CD14-positive monocyte (primary cell): ENCODE data around the gene TPRG1. TPM values are rescaled to one million over a fixed set of nuclear protein-coding genes. Genes with fewer than 3 reads are reported as not detected.

Experiments used
- DNase-seq, 3 donors: peaks; one replicate each; pipeline ENCODE4 v3.0.0-alpha.2; 2011 to 2022
- H2AFZ ChIP-seq: 2 replicates; pipeline ENCODE4 v1.6.0; 2012; ENCODE audit warnings: mild to moderate bottlenecking, low read depth, low read length, inconsistent platforms; ENCODE audit not compliant: insufficient read depth, poor library complexity, severe bottlenecking
- H3K27ac ChIP-seq, 2 donors: 1 replicate in 1 of 2; 2 replicates in 1 of 2; pipeline ENCODE4 v1.5.1; 2012 to 2013; ENCODE audit warnings: low read length in 2 of 2, control low read depth in 1 of 2, inconsistent platforms in 1 of 2, low read depth in 1 of 2, mild to moderate bottlenecking in 1 of 2
- H3K27me3 ChIP-seq, 2 donors: one replicate each; pipeline versions ENCODE4 v1.6.0 to v1.6.1; 2011 to 2013; ENCODE audit warnings: low read length in 2 of 2; ENCODE audit not compliant: control insufficient read depth in 2 of 2, insufficient read depth in 2 of 2
- H3K36me3 ChIP-seq, 2 donors: replicated peaks in 1 of 2; 1 replicate in 1 of 2; 2 replicates in 1 of 2; pipeline versions ENCODE4 v1.5.1 to v1.6.1; 2012 to 2013; ENCODE audit warnings: low read length in 2 of 2, control low read depth in 1 of 2, inconsistent platforms in 1 of 2, mild to moderate bottlenecking in 1 of 2; ENCODE audit not compliant: insufficient read depth in 2 of 2, control insufficient read depth in 1 of 2
- H3K4me1 ChIP-seq, 2 donors: 1 replicate in 1 of 2; 2 replicates in 1 of 2; pipeline versions ENCODE4 v1.5.1 to v1.6.1; 2012 to 2013; ENCODE audit warnings: low read length in 2 of 2, control low read depth in 1 of 2, inconsistent platforms in 1 of 2, mild to moderate bottlenecking in 1 of 2, moderate library complexity in 1 of 2; ENCODE audit not compliant: insufficient read depth in 2 of 2, control insufficient read depth in 1 of 2
- H3K4me2 ChIP-seq: replicated peaks from 2 replicates; pipeline ENCODE3; 2012; ENCODE audit warnings: low read length, moderate library complexity, mild to moderate bottlenecking; ENCODE audit not compliant: poor library complexity, severe bottlenecking; ENCODE audit errors: extremely low read depth
- H3K4me3 ChIP-seq, 3 experiments: fragments of 200-600 bp in 1 of 3; sonication (generic) in 1 of 3; replicated peaks in 1 of 3; 1 replicate in 2 of 3; 2 replicates in 1 of 3; pipeline ENCODE4 v1.5.1; 2011 to 2013; ENCODE audit warnings: low read length in 3 of 3, mild to moderate bottlenecking in 3 of 3, control low read depth in 2 of 3, low read depth in 2 of 3, inconsistent platforms in 1 of 3, moderate library complexity in 1 of 3
- H3K79me2 ChIP-seq: 2 replicates; pipeline ENCODE4 v1.6.0; 2012; ENCODE audit warnings: mild to moderate bottlenecking, control low read depth, inconsistent platforms, low read length, moderate library complexity; ENCODE audit not compliant: insufficient read depth
- H3K9ac ChIP-seq: 2 replicates; pipeline ENCODE4 v1.6.0; 2017; ENCODE audit warnings: low read length, mild to moderate bottlenecking; ENCODE audit not compliant: insufficient read depth, poor library complexity, severe bottlenecking
- H3K9me3 ChIP-seq, 2 donors: replicated peaks in 1 of 2; 1 replicate in 1 of 2; 2 replicates in 1 of 2; pipeline versions ENCODE4 v1.5.1 to v1.6.1; 2012 to 2013; ENCODE audit warnings: low read length in 2 of 2, control low read depth in 1 of 2; ENCODE audit not compliant: control insufficient read depth in 1 of 2, insufficient read depth in 1 of 2
- H4K20me1 ChIP-seq: 2 replicates; pipeline ENCODE4 v1.6.0; 2012; ENCODE audit warnings: mild to moderate bottlenecking, low read length, control low read depth, moderate library complexity; ENCODE audit not compliant: insufficient read depth
- H3K27ac Mint-ChIP-seq, 7 donors: one replicate each; pipeline ENCODE4 v1.8.0; 2020; ENCODE audit warnings: mild to moderate bottlenecking in 7 of 7, mixed read lengths in 7 of 7, moderate library complexity in 6 of 7, inconsistent platforms in 2 of 7
- H3K27me3 Mint-ChIP-seq, 3 donors: one replicate each; pipeline ENCODE4 v1.8.0; 2021 to 2022; ENCODE audit warnings: low read depth in 3 of 3, mild to moderate bottlenecking in 3 of 3, mixed read lengths in 3 of 3, moderate library complexity in 3 of 3, inconsistent platforms in 1 of 3
- H3K36me3 Mint-ChIP-seq, 2 donors: one replicate each; pipeline ENCODE4 v1.8.0; 2020; ENCODE audit warnings: mixed read lengths in 2 of 2, inconsistent platforms in 1 of 2, mild to moderate bottlenecking in 1 of 2
- H3K4me1 Mint-ChIP-seq: one replicate; pipeline ENCODE4 v1.8.0; 2020; ENCODE audit warnings: mild to moderate bottlenecking, mixed read lengths
- H3K4me3 Mint-ChIP-seq, 2 donors: one replicate each; pipeline ENCODE4 v1.8.0; 2020; ENCODE audit warnings: mild to moderate bottlenecking in 2 of 2, mixed read lengths in 2 of 2, moderate library complexity in 1 of 2
- H3K9me3 Mint-ChIP-seq, 7 donors: one replicate each; pipeline ENCODE4 v1.8.0; 2020 to 2022; ENCODE audit warnings: mixed read lengths in 7 of 7, mild to moderate bottlenecking in 6 of 7, moderate library complexity in 6 of 7, inconsistent platforms in 2 of 7
- intact Hi-C, 2 donors: fragments of 100-400 bp; cut with micrococcal nuclease; formaldehyde crosslinking; loops; one replicate each; pipeline versions ENCODE4 v1.15.0 to v1.15.1; 2023
- polyA plus RNA-seq, 3 donors: library from polyadenylated mRNA; depleted of rRNA in 1 of 3; unstranded in 2 of 3; stranded (reverse) in 1 of 3; fragments of 300-500 nt in 2 of 3; fragments of >200 nt in 1 of 3; fragmentation: Illumina TruSeq in 2 of 3; gene quantifications; 1 replicate in 2 of 3; 2 replicates in 1 of 3; pipeline ENCODE4 v1.2.3, GENCODE V29; 2012 to 2021
- TF ChIP-seq, protein P1 (sequence below): fragments of 200-600 bp; IDR thresholded peaks from one replicate; pipeline ENCODE4 v1.8.0; 2022; ENCODE audit warnings: antibody characterized with exemption, mild to moderate bottlenecking

TPRG1 gene
- polyA plus RNA-seq, 3 donors, result 0.14 to 1.7 (median 0.55) TPM

DNA sequence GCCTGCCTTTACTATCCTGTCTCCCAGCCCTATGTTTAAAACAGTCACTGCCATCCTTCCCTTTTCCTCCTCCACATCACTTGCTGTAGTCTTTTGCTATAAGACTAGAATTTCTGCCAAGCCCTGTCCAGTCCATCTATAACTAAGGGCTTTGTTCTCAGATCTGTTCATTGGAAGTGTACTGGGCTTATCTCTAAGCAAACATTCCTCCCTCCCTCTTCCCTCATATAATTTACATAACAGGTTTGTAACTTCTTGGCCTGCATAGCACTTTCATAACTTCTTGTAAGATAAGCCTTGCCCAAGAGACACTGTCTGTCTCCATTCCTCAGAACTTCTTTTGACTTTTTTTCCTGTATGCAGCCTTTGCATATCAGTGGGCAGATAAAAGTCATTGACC, 16.7 kb downstream of the TPRG1 start:
- Histone ChIP-seq H2AFZ (no peak overlapping the region), H3K4me2 (no peak overlapping the region), H4K20me1 (no peaks in the 10 kb centered on the region), H3K27ac (no peak overlapping the region), H3K27me3 (no peaks in the 10 kb centered on the region), H3K9ac (no peak overlapping the region), H3K9me3 (peaks cover 11 to 12% of the 10 kb centered on the region in 2 donors), H3K79me2 (no peaks in the 10 kb centered on the region), H3K4me1 (no peaks in the 10 kb centered on the region), H3K4me3 (no peak overlapping the region), H3K36me3 (no peaks in the 10 kb centered on the region)
- Mint-ChIP-seq H3K4me1 (no peaks in the 10 kb centered on the region), H3K27me3 (peaks cover 0 to 1% (median 0%) of the 10 kb centered on the region in 3 donors), H3K27ac (no peak overlapping the region), H3K36me3 (no peaks in the 10 kb centered on the region), H3K4me3 (no peak overlapping the region), H3K9me3 (peaks cover 10 to 29% (median 17%) of the 10 kb centered on the region in 7 donors)
- no peak for DNase-seq
- intact Hi-C loops, result no loop called here
- TF ChIP-seq, protein P1, sequence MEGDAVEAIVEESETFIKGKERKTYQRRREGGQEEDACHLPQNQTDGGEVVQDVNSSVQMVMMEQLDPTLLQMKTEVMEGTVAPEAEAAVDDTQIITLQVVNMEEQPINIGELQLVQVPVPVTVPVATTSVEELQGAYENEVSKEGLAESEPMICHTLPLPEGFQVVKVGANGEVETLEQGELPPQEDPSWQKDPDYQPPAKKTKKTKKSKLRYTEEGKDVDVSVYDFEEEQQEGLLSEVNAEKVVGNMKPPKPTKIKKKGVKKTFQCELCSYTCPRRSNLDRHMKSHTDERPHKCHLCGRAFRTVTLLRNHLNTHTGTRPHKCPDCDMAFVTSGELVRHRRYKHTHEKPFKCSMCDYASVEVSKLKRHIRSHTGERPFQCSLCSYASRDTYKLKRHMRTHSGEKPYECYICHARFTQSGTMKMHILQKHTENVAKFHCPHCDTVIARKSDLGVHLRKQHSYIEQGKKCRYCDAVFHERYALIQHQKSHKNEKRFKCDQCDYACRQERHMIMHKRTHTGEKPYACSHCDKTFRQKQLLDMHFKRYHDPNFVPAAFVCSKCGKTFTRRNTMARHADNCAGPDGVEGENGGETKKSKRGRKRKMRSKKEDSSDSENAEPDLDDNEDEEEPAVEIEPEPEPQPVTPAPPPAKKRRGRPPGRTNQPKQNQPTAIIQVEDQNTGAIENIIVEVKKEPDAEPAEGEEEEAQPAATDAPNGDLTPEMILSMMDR, result no peak

DNA sequence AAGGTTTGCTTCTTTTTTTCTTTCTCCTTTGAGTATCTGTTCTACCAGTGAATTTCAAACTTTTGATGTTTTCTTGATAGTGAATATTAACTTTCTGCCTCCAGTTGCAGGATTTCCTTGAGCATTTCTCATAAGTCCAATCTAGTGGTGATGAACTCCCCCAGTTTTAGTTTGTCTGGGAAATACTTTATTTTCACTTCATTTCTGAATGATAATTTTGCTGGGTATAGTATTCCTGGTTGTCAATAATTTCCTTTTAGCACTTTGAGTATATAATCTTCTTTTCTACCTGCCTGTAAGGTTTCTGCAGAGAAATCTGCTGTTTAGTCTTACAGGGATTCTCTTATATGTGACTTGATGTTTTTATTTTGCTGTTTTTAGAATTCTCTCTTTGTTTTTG, 21.0 kb downstream of the TPRG1 start:
- H3K9me3 ChIP-seq, result peaks cover 30 to 40% of the 10 kb centered on the region in 2 donors
- TF ChIP-seq, protein P1, result no peak
- no peak overlapping the region for H2AFZ ChIP-seq
- Mint-ChIP-seq H3K4me3 (no peak overlapping the region), H3K27me3 (no peaks in the 10 kb centered on the region), H3K4me1 (no peaks in the 10 kb centered on the region), H3K27ac (no peak overlapping the region), H3K9me3 (peaks cover 27 to 63% (median 36%) of the 10 kb centered on the region in 7 donors), H3K36me3 (no peaks in the 10 kb centered on the region)
- H3K4me2 ChIP-seq, result no peak overlapping the region
- no peak for DNase-seq
- no peak overlapping the region for H3K9ac ChIP-seq
- no peaks in the 10 kb centered on the region for H3K79me2 ChIP-seq
- H3K27ac ChIP-seq, result no peak overlapping the region
- no peaks in the 10 kb centered on the region for H4K20me1 ChIP-seq
- H3K27me3 ChIP-seq, result no peaks in the 10 kb centered on the region
- no peak overlapping the region for H3K4me3 ChIP-seq
- intact Hi-C loops, result no loop called here
- H3K36me3 ChIP-seq, result no peaks in the 10 kb centered on the region
- H3K4me1 ChIP-seq, result no peaks in the 10 kb centered on the region
